HG03469 (cell line): ENCODE measurements around the gene SYCP2L.
"Not testable (repeated sequence)": the region's sequence is repeated elsewhere in the genome, so short reads cannot be mapped to it uniquely, and the experiment has no call there.

Experiments used
- ATAC-seq: cut with Tn5 transposase; IDR thresholded peaks from one replicate; pipeline ENCODE4 v1.9.1; 2021; ENCODE audit warnings: mild to moderate bottlenecking, moderate library complexity, moderate number of reproducible peaks; ENCODE audit not compliant: unreplicated experiment

The SYCP2L gene

GRCh38 chr6:10886691-10887502, at the start of gene SYCP2L:
Gene SYCP2L (plus strand): TSS chr6:10887052. CDS start chr6:10887127, 75 bp downstream.
- ATAC-seq: no peak

DNA sequence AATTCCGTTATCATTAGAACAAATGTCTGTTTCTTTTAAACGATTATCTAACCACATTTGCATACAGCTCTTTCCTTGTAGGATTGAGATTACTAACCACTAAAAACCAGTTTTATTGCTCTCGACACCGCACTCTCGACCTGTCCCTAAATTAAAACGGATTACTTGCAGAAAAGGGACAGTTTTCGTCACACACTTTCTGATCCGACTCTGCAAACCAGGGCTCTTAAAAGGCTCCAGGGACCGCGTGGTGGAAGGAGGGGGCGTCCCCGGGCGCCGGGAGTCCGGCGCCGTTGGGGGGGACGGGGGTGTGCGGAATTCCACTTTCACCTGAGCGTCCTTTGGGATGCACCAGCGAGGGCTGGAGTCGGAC, 49.2 kb upstream of the SYCP2L start:
- ATAC-seq: no peak

DNA sequence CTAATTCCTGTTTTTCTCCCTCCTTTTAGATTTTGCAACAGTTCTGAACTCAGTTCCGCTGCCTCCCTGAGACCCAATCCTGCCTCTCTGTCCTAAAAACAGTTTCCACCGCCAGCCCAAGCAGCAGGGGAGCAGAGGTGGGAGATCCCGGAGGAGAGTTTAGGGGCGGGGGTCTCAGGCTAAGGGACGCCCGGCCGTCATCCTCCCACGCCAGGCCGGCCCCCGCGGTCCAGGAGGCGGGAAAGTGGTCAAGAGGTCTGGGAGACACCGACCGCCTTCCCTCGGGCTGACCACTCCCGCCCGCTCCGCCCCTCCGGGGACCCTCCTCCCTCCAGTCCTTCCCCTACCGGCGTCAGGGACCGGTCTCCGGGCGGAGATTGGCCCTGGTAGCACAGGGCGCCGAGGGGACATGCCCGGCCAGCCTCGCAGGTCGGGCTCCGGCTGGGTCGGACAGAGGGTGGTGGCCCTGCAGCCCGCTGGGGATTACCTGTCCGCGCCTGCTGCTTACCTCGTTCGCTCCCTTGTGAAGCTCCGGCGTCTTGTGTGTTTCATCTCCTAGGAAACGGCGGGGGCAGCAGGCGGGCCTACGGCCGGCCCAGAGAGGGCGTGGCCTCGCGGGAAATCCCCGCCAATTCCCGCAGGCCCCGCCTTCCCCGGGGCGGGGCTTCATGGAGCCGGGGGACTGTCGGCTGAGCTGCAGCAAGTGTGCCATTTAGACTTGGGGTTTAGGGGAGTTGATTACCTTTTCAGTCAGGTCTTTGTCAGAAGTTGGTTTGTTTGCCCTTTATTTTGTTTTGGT, 48.7 kb upstream of the SYCP2L start, which contains the start of gene MAK:
Gene MAK, minus strand, starts transcription at position 545 of the 799 bp plus-strand sequence. CDS start 7,891 bp downstream, outside the sequence.
- ATAC-seq: peak; percentile 71

DNA sequence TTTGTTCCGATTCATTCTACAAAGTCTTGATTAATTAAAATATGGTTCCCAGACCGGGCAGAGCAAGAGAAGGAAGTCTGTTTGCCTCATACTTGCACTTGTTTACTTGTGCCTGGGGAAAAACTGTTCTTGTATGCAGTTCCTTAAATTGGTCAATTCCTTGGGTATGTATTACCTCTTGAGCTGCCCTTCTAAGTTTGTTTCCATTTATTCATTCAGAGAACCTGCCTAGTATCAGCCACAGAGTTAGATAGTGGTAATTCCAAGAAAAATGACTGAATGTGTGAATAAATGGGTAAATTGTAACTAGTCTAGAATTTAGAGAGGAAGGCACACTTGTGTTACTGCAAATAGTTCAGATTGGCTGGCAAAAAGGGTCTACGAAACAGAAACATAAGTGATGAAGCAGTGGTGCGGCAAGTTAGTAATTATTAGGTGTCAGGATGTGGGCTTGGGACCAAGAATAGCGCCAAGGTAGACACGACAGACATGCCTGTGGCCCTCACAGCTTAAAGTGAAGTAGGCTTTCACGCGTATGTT, 48.0 kb upstream of the SYCP2L start:
- peak; percentile 57 for ATAC-seq

GRCh38 chr6:10843554-10843953, 43.3 kb upstream of the SYCP2L start:
- ATAC-seq: no peak

DNA sequence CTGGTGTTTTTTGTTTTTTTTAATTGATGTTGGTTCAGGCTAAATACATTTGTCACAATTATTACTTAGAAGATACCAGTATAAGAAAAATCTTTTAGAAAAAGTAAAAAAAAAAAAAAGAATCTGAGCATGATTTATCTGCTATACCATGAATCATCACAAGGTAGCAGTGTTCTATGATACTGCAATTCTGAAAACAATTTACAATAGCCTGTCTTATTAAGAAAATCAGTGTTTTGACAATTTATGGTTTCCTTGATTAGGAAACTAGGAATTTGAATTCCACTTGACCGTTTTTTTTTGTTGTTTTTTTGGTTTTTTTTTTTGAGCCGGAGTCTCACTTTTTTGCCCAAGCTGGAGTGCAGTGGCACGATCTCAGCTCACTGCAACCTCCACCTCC, 39.2 kb upstream of the SYCP2L start:
- no peak for ATAC-seq

GRCh38 chr6:10849901-10850300, 37.0 kb upstream of the SYCP2L start:
- ATAC-seq: no peak

DNA sequence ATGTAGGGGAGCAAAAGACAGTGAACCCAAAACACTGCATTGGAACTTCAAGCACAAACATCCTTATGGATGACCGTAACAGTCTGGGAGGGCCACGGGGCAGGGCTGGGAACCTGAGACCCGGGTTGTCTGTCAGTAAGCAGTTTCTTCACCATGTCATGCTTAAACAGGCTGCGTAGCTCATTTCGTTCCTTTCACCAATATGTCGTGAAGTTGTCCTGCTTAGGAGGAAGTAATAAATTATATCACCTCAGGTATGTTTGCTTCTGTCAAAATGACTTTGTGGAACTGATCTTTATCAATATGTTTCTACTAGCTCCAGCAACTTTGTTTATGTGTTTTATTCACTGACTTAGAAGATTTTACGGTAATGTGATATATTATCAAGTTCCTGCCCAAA, 36.1 kb upstream of the SYCP2L start:
- no peak for ATAC-seq

DNA sequence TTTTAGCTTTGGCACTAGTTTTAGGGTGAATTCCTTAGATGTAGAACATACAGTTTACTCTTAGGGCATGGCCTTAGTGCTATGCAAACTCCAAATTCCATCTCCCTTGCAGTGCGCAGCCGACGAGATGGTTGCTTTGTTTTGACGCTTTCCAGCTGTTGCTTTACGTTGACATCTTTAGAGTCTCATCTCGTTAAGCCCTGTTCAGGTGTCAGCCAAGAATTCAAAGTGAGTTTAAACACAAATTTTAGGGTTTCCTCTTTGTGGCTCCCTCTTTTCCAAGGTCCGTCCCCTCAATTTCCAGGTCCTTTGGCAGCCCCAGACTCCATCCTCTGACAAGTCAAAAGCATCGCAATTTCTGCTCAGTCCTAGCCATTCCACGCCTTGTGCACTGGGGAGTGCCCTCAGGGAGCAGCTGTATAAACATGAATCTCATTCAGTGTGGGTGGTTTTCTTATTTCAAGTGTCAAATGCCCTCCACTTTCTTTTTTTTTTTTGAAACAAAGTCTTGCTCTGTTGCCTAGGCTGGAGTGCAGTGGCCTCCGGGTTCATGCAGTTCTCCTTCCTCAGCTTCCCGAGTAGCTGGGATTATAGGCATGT, 34.4 kb upstream of the SYCP2L start:
- ATAC-seq: no peak

- not testable (repeated sequence) for ATAC-seq
Measured at GRCh38 chr6:10853849-10854300, 33.0 kb upstream of the SYCP2L start.

- ATAC-seq: no peak
Measured at GRCh38 chr6:10854922-10855632, 31.8 kb upstream of the SYCP2L start.

DNA sequence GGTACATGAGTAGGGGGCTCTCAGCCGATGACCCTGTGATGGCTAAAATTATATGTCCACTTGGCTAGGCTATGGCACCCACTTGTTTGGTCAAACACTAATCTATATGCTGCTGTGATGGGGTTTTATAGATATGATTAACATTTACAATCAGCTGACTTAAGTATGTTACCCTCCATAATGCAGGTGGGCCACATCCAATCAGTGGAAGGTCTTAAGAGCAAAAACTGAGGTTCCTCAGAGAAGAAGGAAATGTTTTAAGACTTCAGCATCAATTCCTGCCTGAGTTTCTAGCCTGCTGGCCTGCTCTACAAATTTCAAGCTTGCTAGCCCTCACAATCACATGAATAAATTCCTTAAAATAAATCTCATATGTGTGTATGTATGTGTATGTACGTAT, 29.6 kb upstream of the SYCP2L start:
- no peak for ATAC-seq

GRCh38 chr6:10861086-10861485, 25.8 kb upstream of the SYCP2L start:
- ATAC-seq: no peak

DNA sequence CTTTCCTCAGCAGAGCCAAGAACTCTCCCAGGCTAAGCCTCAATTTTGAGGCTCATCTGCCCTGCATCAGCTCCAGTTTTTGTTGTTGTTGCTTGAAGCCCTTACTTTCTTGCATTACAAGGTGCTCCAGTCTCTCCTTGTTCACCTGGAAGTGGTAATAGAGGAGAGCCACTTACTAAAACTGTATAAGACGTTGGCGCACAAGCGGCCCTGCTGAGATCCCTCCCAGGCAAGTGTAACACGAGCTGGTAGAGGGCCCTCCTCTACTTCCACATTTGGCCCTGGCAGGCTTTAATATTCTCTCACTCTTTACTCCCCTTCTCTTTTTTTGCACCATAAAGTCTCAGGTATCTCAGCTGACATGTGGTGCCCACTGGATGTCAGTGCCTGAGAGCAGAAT, 24.5 kb upstream of the SYCP2L start:
- ATAC-seq: no peak

- ATAC-seq: not testable (repeated sequence)
Measured at GRCh38 chr6:10863031-10863430, 23.8 kb upstream of the SYCP2L start.

DNA sequence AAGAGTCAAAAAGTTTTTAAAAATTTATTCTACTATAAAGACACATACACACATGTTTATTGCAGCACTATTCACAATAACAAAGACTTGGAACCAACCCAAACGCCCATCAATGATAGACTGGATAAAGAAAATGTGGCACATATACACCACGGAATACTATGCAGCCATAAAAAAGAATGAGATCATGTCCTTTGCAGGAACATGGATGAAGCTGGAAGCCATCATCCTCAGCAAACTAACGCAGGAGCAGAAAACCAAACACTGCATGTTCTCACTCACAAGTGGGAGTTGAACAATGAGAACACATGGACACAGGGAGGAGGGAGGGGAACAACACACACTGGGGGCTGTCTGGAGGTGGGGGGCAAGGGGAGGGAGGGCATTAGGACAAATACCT, 20.1 kb upstream of the SYCP2L start:
- not testable (repeated sequence) for ATAC-seq

- no peak for ATAC-seq
Measured at GRCh38 chr6:10867952-10868351, 18.9 kb upstream of the SYCP2L start.

DNA sequence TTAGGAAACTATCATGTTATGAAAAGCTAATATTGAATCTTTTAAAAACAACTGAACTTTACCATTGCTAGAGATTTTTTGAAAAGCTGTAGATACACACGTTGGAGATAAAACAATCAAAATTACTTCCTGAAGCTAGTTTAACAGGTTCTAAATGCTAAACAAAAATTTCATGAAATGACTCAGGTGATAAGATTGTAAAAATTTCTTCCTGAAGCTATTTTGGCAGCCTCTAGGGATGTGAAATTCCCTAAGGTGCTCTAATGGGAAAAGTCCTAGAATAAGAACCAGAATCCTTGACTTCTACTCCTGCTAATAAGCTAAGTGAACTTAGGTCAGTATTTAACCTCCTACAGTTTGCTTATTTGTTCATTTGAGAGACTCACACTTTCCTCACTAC, 13.5 kb upstream of the SYCP2L start:
- no peak for ATAC-seq

DNA sequence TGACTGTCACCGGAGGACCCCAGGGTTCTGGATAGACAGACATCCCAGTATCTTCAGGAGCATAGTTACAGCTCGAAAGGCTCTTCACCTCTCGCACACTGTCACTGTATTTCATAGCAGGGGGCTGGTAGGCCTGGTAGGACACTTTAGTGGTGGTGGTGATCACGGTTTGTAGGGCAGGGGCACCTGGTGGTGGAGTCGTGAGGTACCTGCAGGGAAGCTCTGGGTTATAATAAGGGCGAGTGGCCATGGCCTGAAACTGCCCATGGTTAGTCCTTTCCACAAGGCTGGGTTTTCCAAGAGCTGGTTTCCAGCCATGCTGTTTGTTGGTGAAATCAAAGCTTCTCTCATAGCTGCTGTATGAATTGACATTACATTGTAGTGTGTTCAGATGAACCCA, 12.6 kb upstream of the SYCP2L start:
- ATAC-seq: no peak

DNA sequence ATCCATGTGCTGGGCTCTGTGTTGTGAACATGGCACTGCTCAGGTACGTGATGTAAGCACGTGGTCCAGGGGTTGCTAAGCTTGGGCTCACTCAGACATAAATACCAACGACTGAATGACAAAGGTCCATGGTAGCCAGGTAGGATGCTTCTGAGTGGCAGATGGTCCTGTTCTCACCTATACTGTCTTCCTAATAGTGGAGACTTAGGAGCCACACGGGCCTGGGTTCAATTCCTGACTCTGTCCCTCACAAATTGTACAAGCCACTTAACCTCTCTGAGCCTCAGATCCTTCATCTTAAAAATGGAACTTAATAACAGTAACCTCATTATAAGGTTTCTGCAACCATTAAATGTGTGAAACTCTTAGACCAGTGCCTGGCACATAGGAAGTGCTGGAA, 11.8 kb upstream of the SYCP2L start:
- no peak for ATAC-seq

GRCh38 chr6:10877012-10877411, 9.8 kb upstream of the SYCP2L start:
- ATAC-seq: no peak
